GM21737 (cell line): ENCODE results near the gene BCAS2.
"Not testable (repeated sequence)": the region's sequence is repeated elsewhere in the genome, so short reads cannot be mapped to it uniquely, and the experiment has no call there.

ENCODE experiments used
- ATAC-seq: cut with Tn5 transposase; IDR thresholded peaks from one replicate; pipeline ENCODE4 v1.9.1; 2021; ENCODE audit warnings: mild to moderate bottlenecking, moderate library complexity; ENCODE audit not compliant: unreplicated experiment

BCAS2 gene

DNA sequence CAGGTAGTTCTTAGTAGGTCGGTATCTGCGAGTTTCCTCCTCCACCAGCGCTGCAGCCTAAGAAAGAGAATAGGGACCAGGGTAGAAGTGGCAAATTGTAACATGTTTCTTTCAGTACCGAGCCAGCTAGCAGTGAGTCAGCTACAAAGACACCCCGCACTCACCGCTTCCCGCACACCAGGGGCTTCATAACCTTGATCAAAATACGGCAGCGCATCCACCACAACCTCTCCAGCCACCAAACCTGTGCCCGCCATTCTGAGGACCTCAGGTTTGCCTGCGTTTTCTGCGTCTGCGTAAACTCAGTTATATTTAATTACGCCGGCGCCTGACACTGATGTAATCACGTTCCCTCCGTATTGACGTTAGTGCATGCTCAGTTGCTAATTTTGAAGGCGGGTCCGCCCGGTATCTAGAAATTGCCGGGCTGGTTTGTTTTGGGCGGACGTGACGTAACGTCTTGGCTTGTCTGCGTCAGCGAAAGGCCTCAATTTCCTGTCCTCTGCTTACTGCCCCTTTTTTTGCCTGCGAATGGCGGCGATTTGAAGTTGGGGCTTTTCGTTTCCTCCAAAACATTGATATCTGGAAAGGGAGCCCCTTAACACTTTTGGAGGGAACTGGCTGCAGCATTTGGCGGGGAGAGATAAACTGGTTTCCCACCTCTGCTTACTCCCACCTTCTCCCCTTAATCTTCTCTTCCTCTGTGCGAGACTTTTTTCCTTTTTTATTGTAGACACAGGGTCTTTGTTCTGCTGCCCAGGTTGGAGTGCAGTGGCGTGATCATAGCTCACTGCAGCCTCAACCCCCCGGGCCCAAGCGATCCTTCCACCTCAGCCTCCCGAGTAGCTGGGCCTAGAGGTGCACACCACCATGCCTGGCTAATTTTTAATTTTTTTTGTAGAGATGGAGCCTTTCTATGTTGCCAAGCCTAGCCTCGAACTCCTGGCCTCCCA is at the start of gene BCAS2:
Gene BCAS2, minus strand, starts transcription at position 281 of the 953 bp plus-strand sequence. Its CDS starts 24 bp downstream, at position 257.
- ATAC-seq, result peak; percentile 98

DNA sequence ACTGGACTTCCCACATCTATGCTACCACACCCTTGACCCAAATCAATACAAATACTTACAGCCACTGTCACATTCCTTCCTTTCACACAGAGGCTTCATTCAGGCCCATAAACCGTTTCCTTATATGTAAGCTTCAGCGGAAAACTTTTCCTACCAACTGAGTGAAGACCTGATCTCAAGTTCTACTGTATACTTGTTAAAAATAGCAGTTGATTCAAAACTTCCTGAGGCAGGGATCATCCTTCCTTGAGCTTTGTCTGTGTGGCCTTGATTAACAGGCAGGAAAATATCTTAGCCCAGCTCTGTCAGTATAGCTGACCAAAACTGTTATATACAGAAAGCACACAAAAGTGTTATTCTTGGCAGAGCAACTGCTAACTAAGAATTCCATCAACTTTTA is 45.7 kb upstream of the BCAS2 start:
- ATAC-seq, result no peak

DNA sequence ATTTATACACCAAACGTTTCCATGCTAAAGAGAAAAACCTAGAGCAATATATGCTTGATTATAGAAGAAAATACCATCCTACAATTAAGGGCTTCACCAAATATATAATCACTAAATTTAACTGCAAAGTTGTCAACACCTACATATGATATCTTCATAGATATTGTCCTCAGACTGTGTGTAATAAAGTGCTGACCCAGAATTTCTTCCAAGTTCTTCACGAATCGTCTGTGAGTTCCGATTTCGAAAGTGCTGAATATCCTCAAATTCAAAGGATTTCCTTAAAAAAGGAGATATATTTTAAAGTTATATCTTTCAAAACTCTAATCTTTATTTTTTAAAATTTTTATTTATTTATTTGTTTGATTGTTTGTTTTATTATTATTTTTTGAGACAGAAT is 41.9 kb upstream of the BCAS2 start:
- no peak for ATAC-seq

DNA sequence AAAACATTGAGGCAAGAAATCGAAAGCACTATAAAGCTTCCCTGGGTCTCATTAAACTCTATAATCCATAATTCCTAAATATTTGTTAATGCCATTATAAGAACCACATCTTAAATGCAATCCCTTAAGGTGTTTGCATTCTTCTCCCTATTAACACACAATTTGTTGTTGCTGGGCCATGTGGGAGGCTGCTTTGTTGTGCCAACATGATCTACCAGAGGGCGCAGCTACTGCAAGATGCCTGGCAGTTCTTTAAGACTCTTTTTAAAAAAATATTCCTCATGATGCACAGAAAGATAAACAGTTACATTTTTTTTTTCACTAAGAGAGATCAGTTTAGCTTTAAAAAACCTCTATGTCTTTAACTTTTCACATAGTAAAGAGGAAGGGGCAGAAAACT is 39.0 kb upstream of the BCAS2 start:
- ATAC-seq, result no peak

DNA sequence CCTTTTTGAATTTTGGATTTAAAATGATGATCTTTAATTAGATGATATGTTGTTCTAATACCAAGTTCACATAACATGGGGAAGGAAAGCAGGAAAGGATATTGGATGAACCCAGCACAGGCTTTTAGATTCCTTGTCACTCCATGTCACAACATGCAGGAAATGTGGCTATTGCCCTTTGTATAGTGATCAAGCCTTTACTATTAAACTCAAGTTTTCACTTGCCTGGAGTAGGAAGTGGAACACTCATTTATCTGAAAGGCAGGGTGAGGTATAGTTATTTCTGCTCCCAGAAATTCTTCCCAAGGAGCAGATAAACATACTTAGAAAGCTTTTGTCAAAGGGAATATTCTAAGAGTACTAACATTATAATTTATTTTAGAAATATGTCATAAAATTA is 37.2 kb upstream of the BCAS2 start:
- ATAC-seq, result no peak

- no peak for ATAC-seq
Measured at GRCh38 chr1:114610546-114611245, 29.3 kb upstream of the BCAS2 start.

DNA sequence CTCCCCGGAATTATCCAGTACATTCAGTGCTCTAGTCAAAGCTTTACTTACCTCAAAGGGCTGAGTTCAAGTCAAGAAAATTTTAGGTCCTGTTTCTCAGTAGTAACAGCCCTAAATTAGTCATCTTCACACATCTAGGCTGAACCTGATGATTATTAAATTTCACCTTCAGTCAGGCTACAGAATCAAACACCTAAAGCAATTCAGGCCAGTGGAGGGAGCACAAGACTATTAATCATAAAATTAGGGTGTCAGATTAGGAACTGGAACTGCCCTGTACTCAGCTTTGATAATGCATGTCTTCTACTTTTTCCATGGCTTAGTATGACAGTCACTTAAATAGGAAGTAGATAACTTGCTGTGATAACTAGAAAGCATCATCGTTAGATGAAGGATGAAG is 28.4 kb upstream of the BCAS2 start:
- no peak for ATAC-seq

DNA sequence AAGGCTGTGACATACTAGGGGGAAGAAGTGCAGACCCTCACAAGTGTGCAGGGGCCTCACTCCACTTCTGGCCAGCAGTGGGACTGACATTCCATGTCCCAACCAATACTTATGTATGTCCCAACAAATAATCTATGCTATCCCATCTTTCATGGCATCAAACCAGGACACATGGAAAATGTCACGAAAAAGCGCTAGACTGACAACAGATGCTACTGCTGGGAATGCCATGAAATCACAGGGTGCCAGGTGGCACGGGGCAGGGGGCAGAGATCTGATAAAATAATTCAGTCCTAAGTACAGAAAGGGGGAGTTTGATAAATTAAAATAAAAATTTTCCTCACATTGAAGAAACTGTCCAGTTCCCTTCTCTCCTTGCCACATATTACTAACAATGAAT is 27.6 kb upstream of the BCAS2 start:
- ATAC-seq, result no peak

DNA sequence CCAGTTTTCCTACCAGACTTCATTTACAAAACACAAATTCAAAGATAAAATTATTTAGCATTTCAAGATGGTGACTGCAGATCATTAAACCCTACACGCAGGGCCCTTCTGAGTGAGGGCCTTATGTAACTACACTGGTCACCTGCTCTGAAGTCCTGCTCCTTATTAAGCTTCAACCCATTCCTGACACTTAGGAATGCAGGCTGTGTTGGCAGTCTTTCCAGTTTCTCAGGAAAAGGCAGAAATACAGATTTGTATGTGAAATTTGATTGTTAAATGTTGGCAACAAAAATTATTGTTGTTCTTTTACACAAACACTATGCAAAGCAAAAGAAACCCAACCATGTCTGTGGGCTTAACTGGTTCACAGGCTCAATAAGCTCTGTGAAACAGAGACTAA is 25.8 kb upstream of the BCAS2 start:
- ATAC-seq, result no peak

- no peak for ATAC-seq
Measured at GRCh38 chr1:114597949-114598348, 16.5 kb upstream of the BCAS2 start.

DNA sequence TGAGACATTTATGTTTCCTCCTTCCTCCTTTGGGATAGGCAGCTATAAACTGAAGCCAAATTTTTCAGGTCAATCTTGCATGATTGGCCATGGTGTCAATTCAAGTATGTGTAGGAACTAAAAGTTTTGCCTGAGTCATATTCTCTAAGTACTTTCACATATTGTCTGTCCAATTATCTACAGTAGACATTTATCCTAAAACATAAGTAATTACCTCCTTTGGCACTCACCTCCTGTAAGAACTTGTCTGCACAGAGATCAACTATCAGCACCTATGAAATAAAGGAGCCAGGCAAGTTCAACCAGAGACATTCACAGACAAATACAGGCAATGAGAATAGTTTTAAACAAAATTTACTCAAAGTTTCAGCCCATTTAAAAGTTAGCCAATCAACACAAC is 14.2 kb upstream of the BCAS2 start:
- no peak for ATAC-seq

GRCh38 chr1:114594046-114594445 is 12.6 kb upstream of the BCAS2 start:
- ATAC-seq, result no peak

DNA sequence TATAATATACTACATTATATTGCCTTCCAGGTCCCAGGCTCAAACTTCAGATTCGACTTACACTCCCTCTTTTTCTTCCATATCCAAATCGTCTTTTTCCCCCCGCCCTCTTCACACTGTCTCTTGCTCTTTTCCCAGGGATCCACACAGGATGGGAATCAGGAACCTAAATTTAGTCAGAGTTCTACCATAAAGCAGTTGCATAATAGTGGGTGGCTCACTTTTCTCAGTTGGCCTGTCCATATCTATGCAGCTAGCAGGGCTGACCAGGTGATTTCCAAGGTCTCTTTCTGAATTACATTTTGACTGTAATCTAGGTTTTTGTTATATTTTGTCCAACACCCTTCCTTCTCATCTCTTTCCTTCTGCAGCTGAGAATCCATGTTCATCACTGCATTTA is 7.7 kb upstream of the BCAS2 start:
- ATAC-seq, result no peak

- no peak for ATAC-seq
Measured at GRCh38 chr1:114588196-114588689, 6.8 kb upstream of the BCAS2 start.

DNA sequence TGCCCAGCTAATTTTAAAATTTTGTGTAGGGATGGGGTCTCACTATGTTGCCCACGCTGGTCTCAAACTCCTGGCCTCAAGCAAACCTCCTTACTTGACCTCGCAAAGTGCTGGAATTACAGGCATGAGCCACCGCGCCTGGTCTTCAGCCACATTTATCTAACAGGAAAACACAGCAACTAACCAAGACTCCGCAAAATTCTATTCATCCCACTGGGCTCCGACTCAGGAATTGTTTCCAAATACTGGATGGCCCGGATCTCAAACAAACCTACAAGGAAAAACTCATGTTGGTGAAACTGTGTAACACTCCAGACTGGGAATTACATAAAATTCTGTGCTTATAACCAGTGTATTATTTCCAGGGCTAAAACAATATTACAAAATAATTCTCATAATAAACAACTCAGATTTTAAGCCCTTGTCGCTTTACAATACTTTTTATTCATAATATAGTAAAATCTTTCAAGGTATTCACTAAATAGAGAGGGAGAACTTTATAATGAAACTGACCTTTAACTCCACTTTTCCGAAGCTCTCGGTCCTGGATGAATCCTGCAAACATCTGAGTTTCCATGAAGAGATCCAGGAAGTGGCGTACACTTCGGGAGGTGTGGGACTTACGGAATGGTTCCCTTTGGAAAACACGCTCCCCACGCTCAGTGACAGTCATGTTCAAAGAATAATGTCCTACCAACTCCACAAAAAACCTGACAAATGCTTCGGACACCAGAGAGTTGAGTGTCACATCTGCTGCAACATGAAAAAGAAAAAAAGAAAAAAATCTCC is 6.0 kb upstream of the BCAS2 start:
- no peak for ATAC-seq

DNA sequence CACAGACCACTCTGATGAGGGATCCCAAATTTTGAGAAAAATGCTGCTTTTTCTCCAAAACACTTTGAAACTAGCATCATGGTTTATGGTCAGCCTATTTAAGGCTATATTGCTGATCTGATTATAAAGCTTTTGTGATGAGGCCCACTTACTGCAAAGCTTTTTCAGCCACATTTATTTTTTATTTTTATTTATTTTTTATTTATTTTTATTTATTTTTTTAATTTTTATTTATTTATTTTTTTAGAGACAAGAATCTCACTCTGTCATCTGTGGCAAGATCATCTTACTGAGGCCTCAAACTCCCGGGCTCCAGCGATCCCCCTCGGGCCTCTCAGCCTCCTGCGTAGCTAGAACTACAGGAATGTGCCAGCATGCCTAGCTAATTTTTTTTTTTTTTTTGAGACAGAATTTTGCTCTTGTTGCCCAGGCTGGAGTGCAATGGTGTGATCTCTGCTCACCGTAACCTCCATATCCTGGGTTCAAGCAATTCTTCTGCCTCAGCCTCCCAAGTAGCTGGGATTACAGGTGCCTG is 5.2 kb upstream of the BCAS2 start:
- ATAC-seq, result no peak

DNA sequence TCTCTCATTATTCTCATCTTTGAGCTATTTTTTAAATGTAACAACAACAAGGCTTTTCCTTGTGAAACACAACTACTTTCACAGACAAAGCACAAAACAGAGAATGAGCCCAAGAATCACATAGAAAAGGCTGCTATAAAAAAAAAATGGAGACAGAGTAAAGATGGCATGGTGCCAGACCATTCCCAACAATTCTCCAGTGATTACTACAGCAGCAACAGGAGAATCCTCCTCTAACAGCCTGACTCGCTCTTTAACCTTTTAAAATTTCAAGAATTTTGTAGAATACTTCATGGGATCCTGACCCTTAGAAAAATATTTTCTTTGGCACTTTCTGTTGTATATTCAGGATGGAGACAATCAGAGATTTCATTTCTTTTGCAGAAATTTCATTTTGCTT is 3.8 kb upstream of the BCAS2 start:
- no peak for ATAC-seq

GRCh38 chr1:114574365-114574764 is 7.0 kb downstream of the BCAS2 start:
- no peak for ATAC-seq

DNA sequence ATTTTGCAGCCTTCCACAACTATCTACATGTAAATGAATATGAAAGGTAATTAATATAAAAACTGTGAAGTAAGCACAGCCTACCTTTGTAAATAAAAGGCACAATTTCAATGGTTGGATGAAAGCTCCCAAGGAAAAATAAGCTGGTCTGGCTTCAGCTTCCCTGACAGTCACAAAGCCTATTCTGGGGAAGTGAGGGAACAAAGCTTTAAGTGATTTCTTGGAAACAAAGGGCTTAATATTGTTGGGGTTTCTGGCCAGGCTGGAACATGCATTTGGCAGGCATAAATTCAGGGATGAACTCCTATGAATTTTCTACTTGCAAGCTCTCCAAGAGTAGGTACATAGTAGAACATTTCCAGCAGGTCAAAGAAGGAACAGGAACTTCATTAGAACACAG is 17.3 kb downstream of the BCAS2 start:
- no peak for ATAC-seq

DNA sequence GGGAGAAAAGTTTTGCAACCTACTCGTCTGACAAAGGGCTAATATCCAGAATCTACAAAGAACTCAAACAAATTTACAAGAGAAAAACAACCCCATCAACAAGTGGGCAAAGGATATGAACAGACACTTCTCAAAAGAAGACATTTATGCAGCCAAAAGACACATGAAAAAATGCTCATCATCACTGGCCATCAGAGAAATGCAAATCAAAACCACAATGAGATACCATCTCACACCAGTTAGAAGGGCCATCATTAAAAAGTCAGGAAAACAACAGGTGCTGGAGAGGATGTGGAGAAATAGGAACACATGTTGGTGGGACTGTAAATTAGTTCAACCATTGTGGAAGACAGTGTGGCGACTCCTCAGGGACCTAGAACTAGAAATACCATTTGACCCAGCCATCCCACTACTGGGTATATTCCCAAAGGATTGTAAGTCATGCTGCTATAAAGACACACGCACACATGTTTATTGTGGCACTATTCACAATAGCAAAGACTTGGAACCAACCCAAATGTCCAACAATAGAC is 18.4 kb downstream of the BCAS2 start:
- ATAC-seq, result not testable (repeated sequence)

GRCh38 chr1:114561333-114561732 is 20.1 kb downstream of the BCAS2 start:
- no peak for ATAC-seq
